Neuronal stem cell (in vitro differentiated cells): ENCODE results near the gene ME2.
"Not testable (repeated sequence)": the region's sequence is repeated elsewhere in the genome, so short reads cannot be mapped to it uniquely, and the experiment has no call there.

Source experiments
- DNase-seq: peaks from one replicate; pipeline ENCODE4 v3.0.0-alpha.2; 2013; ENCODE audit warnings: low spot score
- H2AFZ ChIP-seq: one replicate; pipeline ENCODE4 v1.6.1; 2013; ENCODE audit warnings: mild to moderate bottlenecking, low read length, inconsistent platforms
- H2AK5ac ChIP-seq: 2 replicates; pipeline ENCODE4 v1.6.1; 2013; ENCODE audit warnings: low read depth, mild to moderate bottlenecking, inconsistent platforms, low read length, moderate library complexity, mixed read lengths
- H2BK120ac ChIP-seq: 2 replicates; pipeline ENCODE4 v1.6.1; 2013; ENCODE audit warnings: low read depth, mild to moderate bottlenecking, inconsistent platforms, low read length, moderate library complexity, mixed read lengths
- H2BK12ac ChIP-seq: one replicate; pipeline ENCODE4 v1.6.1; 2013; ENCODE audit warnings: low read length, inconsistent platforms
- H2BK15ac ChIP-seq: 2 replicates; pipeline ENCODE4 v1.6.1; 2013; ENCODE audit warnings: mild to moderate bottlenecking, low read length, inconsistent platforms, mixed read lengths
- H2BK5ac ChIP-seq: one replicate; pipeline ENCODE4 v1.6.1; 2013; ENCODE audit warnings: inconsistent platforms, mild to moderate bottlenecking, low read length, moderate library complexity
- H3K14ac ChIP-seq: one replicate; pipeline ENCODE4 v1.6.1; 2013; ENCODE audit warnings: low read length, inconsistent platforms
- H3K18ac ChIP-seq: 2 replicates; pipeline ENCODE4 v1.6.1; 2013; ENCODE audit warnings: low read length, inconsistent platforms
- H3K23ac ChIP-seq: 2 replicates; pipeline ENCODE4 v1.6.1; 2013; ENCODE audit warnings: low read depth, mild to moderate bottlenecking, mixed read lengths, low read length, inconsistent platforms; ENCODE audit not compliant: poor library complexity
- H3K27ac ChIP-seq: replicated peaks from 3 replicates; pipeline ENCODE4 v1.5.1; 2013; ENCODE audit warnings: low read length, inconsistent platforms
- H3K27me3 ChIP-seq, 3 experiments: 2 replicates each; pipeline ENCODE4 v1.6.1; 2013; ENCODE audit warnings: low read length in 3 of 3, mild to moderate bottlenecking in 2 of 3, inconsistent platforms in 1 of 3, low read depth in 1 of 3, mixed read lengths in 1 of 3, moderate library complexity in 1 of 3; ENCODE audit not compliant: control insufficient read depth in 3 of 3, insufficient read depth in 3 of 3
- H3K36me3 ChIP-seq, 2 donors: replicated peaks in 1 of 2; 2 replicates each; pipeline ENCODE4 v1.6.1; 2013; ENCODE audit warnings: low read length in 2 of 2; ENCODE audit not compliant: control insufficient read depth in 2 of 2, insufficient read depth in 2 of 2
- H3K4ac ChIP-seq: 2 replicates; pipeline ENCODE4 v1.6.1; 2013; ENCODE audit warnings: inconsistent platforms, mild to moderate bottlenecking, low read length, moderate library complexity
- H3K4me1 ChIP-seq, 2 donors: 1 replicate in 1 of 2; 2 replicates in 1 of 2; pipeline ENCODE4 v1.6.1; 2013; ENCODE audit warnings: low read length in 2 of 2, low read depth in 1 of 2; ENCODE audit not compliant: control insufficient read depth in 2 of 2, insufficient read depth in 1 of 2
- H3K4me2 ChIP-seq: one replicate; pipeline ENCODE4 v1.6.1; 2013; ENCODE audit warnings: mild to moderate bottlenecking, low read length, inconsistent platforms; ENCODE audit not compliant: insufficient read depth, poor library complexity, severe bottlenecking
- H3K4me3 ChIP-seq, 2 donors: 2 replicates each; pipeline ENCODE4 v1.5.1; 2013; ENCODE audit warnings: low read length in 2 of 2, mild to moderate bottlenecking in 2 of 2, inconsistent platforms in 1 of 2, moderate library complexity in 1 of 2
- H3K79me1 ChIP-seq: one replicate; pipeline ENCODE4 v1.6.1; 2013; ENCODE audit warnings: low read depth, mild to moderate bottlenecking, inconsistent platforms, low read length, moderate library complexity
- H3K9ac ChIP-seq: one replicate; pipeline ENCODE4 v1.6.1; 2013; ENCODE audit warnings: mild to moderate bottlenecking, low read depth, low read length, inconsistent platforms; ENCODE audit not compliant: poor library complexity
- H3K9me3 ChIP-seq, 2 donors: replicated peaks in 1 of 2; 2 replicates each; pipeline versions ENCODE3 to v1.6.1; 2013; ENCODE audit warnings: low read length in 2 of 2, mild to moderate bottlenecking in 2 of 2, inconsistent platforms in 1 of 2, low read depth in 1 of 2, mixed read lengths in 1 of 2, moderate library complexity in 1 of 2; ENCODE audit not compliant: control insufficient read depth in 2 of 2, insufficient read depth in 1 of 2
- H4K8ac ChIP-seq: one replicate; pipeline ENCODE4 v1.6.1; 2013; ENCODE audit warnings: low read depth, mild to moderate bottlenecking, inconsistent platforms, low read length, moderate library complexity
- H4K91ac ChIP-seq: one replicate; pipeline ENCODE4 v1.6.1; 2013; ENCODE audit warnings: low read length, low read depth, mild to moderate bottlenecking, inconsistent platforms; ENCODE audit not compliant: poor library complexity
- WGBS, 2 donors: extraction: QIAGEN DNeasy Blood & Tissue Kit; methylation state at CpG; one replicate each; pipeline ENCODE4 v1.1.7; 2013; ENCODE audit warnings: missing lambda C conversion rate in 2 of 2, mixed read lengths in 1 of 2; ENCODE audit not compliant: insufficient read length in 2 of 2, insufficient replicate concordance in 1 of 2; ENCODE audit errors: extremely low coverage in 2 of 2; 5-methylcytosine and 5-hydroxymethylcytosine counted together

The ME2 gene

DNA sequence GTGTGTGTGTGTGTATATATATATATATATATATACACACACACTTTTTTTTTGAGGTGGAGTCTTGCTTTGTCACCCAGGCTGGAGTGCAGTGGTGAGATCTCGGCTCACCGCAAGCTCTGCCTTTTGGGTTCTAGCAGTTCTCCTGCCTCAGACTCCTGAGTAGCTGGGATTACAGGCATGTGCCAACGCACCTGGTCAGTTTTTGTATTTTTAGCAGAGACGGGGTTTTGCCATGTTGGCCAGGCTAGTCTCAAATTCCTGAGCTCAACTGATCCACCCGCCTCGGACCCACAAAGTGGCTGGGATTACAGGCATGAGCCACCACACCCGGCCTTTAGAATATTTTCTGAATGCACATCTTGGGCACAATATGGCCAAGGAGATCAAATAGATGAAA is 45.4 kb upstream of the ME2 start:
- H3K18ac ChIP-seq, H3K4ac ChIP-seq, H3K4me3 ChIP-seq, H3K4me1 ChIP-seq, H2BK120ac ChIP-seq, H3K36me3 ChIP-seq, H2AK5ac ChIP-seq, H3K27me3 ChIP-seq, H3K9ac ChIP-seq, H2AFZ ChIP-seq, H2BK15ac ChIP-seq, H3K9me3 ChIP-seq, H2BK12ac ChIP-seq, H3K14ac ChIP-seq, H4K8ac ChIP-seq, H3K23ac ChIP-seq, H3K4me2 ChIP-seq, H3K79me1 ChIP-seq, DNase-seq, H3K27ac ChIP-seq, H2BK5ac ChIP-seq, H4K91ac ChIP-seq: not testable (repeated sequence)
- no CpG with 5 or more reads among the region's 7 CpGs for WGBS, 2 donors

GRCh38 chr18:50836521-50836957 is 42.4 kb upstream of the ME2 start:
- no peak overlapping the region for H3K27ac ChIP-seq
- no peaks in the 10 kb centered on the region for H3K27me3 ChIP-seq
- H2AFZ ChIP-seq = no peak overlapping the region
- no peak overlapping the region for H2AK5ac ChIP-seq
- H2BK12ac ChIP-seq = no peak overlapping the region
- H3K9me3 ChIP-seq = no peaks in the 10 kb centered on the region
- H3K23ac ChIP-seq = no peak overlapping the region
- DNase-seq = no peak
- H2BK5ac ChIP-seq = no peak overlapping the region
- H3K4ac ChIP-seq = no peak overlapping the region
- H3K36me3 ChIP-seq = no peaks in the 10 kb centered on the region
- no peak overlapping the region for H3K14ac ChIP-seq
- no peak overlapping the region for H2BK120ac ChIP-seq
- no peak overlapping the region for H4K8ac ChIP-seq
- H3K4me2 ChIP-seq = no peak overlapping the region
- H3K9ac ChIP-seq = no peak overlapping the region
- no CpG with 5 or more reads among the region's 2 CpGs for WGBS, 2 donors
- H3K4me1 ChIP-seq = no peaks in the 10 kb centered on the region
- H3K4me3 ChIP-seq = no peak overlapping the region
- no peak overlapping the region for H4K91ac ChIP-seq
- H3K18ac ChIP-seq = no peak overlapping the region
- H3K79me1 ChIP-seq = no peaks in the 10 kb centered on the region
- no peak overlapping the region for H2BK15ac ChIP-seq

DNA sequence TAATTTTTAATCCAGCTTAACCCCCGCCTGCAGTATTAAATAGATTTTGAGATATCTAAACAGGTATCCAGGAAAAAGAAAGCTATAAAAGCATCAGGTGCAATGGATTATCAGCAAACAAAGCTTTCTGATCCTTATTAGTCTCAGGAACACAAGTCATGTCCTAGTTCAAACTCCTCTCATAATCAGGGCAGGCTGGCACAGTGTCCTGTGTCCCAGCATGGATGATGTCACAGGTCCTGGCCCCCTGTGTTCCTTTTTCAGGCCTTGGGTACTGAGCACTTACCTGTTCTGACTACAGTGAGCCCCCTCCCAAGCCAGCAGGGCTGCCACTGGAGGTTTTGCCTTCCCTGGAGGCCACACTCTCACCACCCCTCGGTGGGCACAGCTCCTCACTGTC is 39.6 kb upstream of the ME2 start:
- Histone ChIP-seq H4K8ac (no peak overlapping the region), H2BK5ac (no peak overlapping the region), H3K14ac (no peak overlapping the region), H3K23ac (no peak overlapping the region), H2BK12ac (no peak overlapping the region), H3K4me2 (no peak overlapping the region), H3K18ac (no peak overlapping the region), H2BK120ac (no peak overlapping the region), H3K4me1 (no peaks in the 10 kb centered on the region), H3K4ac (no peak overlapping the region), H3K36me3 (no peaks in the 10 kb centered on the region), H3K9me3 (no peaks in the 10 kb centered on the region), H2AFZ (no peak overlapping the region), H3K9ac (no peak overlapping the region), H3K27me3 (no peaks in the 10 kb centered on the region), H3K27ac (no peak overlapping the region), H4K91ac (no peak overlapping the region), H3K79me1 (no peaks in the 10 kb centered on the region), H2BK15ac (no peak overlapping the region), H2AK5ac (no peak overlapping the region), H3K4me3 (no peak overlapping the region)
- DNase-seq = no peak
- WGBS, 2 donors = no CpG with 5 or more reads among the region's 2 CpGs

DNA sequence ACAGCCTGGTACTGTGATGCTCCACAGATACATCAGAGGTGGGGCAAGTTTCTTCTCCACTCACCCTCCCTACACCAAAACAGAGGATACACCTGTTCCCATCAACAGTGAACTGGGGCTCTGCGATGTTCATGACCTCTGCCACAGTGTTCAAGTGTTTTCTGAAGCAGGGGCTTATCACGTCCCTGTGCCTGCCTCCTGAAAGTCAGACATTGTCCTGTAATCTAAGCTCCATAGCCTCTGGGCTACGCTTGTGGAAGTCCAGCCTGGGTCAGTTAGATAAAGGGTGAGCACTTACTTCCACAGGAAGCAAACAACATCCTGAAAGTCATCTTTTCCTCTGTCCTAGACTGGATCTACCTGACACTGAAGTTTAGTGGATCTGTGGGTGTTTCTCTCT is 38.9 kb upstream of the ME2 start:
- Histone ChIP-seq H2BK5ac (no peak overlapping the region), H3K14ac (no peak overlapping the region), H3K4me1 (no peaks in the 10 kb centered on the region), H2AFZ (peak overlapping the region; percentile 6), H3K27me3 (no peaks in the 10 kb centered on the region), H3K18ac (no peak overlapping the region), H3K9me3 (no peaks in the 10 kb centered on the region), H3K23ac (no peak overlapping the region), H3K79me1 (no peaks in the 10 kb centered on the region), H3K4me2 (no peak overlapping the region), H3K27ac (no peak overlapping the region), H2BK12ac (no peak overlapping the region), H2BK120ac (no peak overlapping the region), H3K9ac (no peak overlapping the region), H2BK15ac (no peak overlapping the region), H4K91ac (no peak overlapping the region), H4K8ac (no peak overlapping the region), H3K4me3 (no peak overlapping the region), H2AK5ac (no peak overlapping the region), H3K4ac (no peak overlapping the region), H3K36me3 (no peaks in the 10 kb centered on the region)
- WGBS, 2 donors = no CpG with 5 or more reads among the region's 3 CpGs
- no peak for DNase-seq
